Measurements from ENCODE around the gene PPP2R3A. TPM values are rescaled to one million over a fixed set of nuclear protein-coding genes. Genes with fewer than 3 reads are reported as not detected.
"Not testable (repeated sequence)": the region's sequence is repeated elsewhere in the genome, so short reads cannot be mapped to it uniquely, and the experiment has no call there.

PPP2R3A gene
- total and polyA plus RNA-seq, 2 of the 4 experiments (the other 2 are of a cell fraction), result 11.3 to 37.3 TPM

DNA sequence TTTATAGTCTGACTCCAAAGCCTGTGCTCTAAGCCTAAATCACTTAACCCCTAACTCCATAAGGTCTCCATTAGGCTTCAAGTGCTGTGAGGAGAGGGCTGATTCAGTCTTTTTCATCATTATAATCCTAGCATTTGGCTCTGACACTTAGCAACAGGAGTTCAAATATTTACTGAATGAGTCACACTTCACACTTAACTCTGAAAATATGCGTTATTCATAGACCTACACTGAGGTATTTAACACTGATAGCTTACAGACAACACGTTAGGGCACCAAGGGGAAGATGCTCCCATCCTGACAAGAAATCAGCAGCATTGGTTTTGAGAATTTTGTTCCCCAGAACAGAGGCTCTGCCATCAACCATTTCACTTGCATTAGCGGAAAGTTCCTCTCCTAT lies 177.1 kb downstream of the PPP2R3A start:
- Histone ChIP-seq H3K27ac (ENCODE audit: insufficient read depth, low read length) (peak overlapping the region; percentile 29; the same call in 1 of the 2 replicates), H2BK20ac (ENCODE audit: low read depth, low read length) (peak overlapping the region; percentile 63; the same call in 1 of the 2 replicates), H3K4me3 (ENCODE audit: insufficient read depth, low read depth, low read length) (no peak overlapping the region), H2BK15ac (ENCODE audit: low read depth, low read length) (no peak overlapping the region), H3K9ac (ENCODE audit: low read depth, low read length) (no peak overlapping the region), H3K36me3 (ENCODE audit: control insufficient read depth, insufficient read depth, low read length) (peaks cover 7% of the 10 kb centered on the region), H2BK5ac (ENCODE audit: low read depth, low read length, poor library complexity, severe bottlenecking) (peak overlapping the region; percentile 79), H3K4ac (ENCODE audit: low read depth, low read length) (peak overlapping the region; percentile 68), H4K8ac (ENCODE audit: low read depth in 2 of 2, low read length in 2 of 2) (no peak overlapping the region), H2BK120ac (ENCODE audit: low read depth, low read length) (peak overlapping the region; percentile 35; the same call in 1 of the 2 replicates), H3K9me1 (ENCODE audit: insufficient read depth, low read length) (peaks cover 16% of the 10 kb centered on the region), H3K79me1 (ENCODE audit: low read depth in 1 of 2, low read length in 2 of 2) (peaks cover 12 to 52% of the 10 kb centered on the region in 2 experiments), H2AK9ac (replicated peaks; ENCODE audit: low read depth, low read length, poor library complexity) (no peak overlapping the region), H3K56ac (ENCODE audit: extremely low read depth, insufficient read depth, low read length) (no peak overlapping the region), H4K5ac (ENCODE audit: low read depth, low read length) (no peak overlapping the region), H4K20me1 (ENCODE audit: insufficient read depth, low read length) (peaks cover 7% of the 10 kb centered on the region; the same call in 1 of the 2 replicates), H3K4me1 (ENCODE audit: control insufficient read depth, insufficient read depth, low read length) (peaks cover 9% of the 10 kb centered on the region), H3K23ac (ENCODE audit: low read depth, low read length) (no peak overlapping the region), H3K9me3 (ENCODE audit: control insufficient read depth, insufficient read depth, low read length) (no peaks in the 10 kb centered on the region), H2AFZ (replicated peaks; ENCODE audit: low read length, poor library complexity) (peak overlapping the region; percentile 48), H3K14ac (replicated peaks; ENCODE audit: low read depth, low read length) (0 out of 2 replicates have a peak overlapping the region, but pooled peaks have one; percentile 69), H3K18ac (ENCODE audit: low read depth, low read length) (no peak overlapping the region; the same call in 1 of the 2 replicates), H3K27me3 (ENCODE audit: control insufficient read depth, insufficient read depth, low read length) (no peaks in the 10 kb centered on the region), H4K91ac (ENCODE audit: insufficient read depth, low read depth, low read length) (peak overlapping the region; percentile 18; the same call in 1 of the 2 replicates), H2AK5ac (ENCODE audit: low read depth, low read length) (peak overlapping the region; percentile 62; the same call in 1 of the 2 replicates), H3K4me2 (ENCODE audit: low read depth, low read length) (peak overlapping the region; percentile 29; the same call in 1 of the 2 replicates)
- BruUV-seq (replicated peaks), result no TSS peak
- 0% methylated on average over 2 of the region's 3 CpGs; no CpG with 5 or more reads in 1 of the 2 experiments for WGBS, 2 experiments (ENCODE audit: extremely low coverage in 2 of 2, insufficient read length in 1 of 2)
- TF ChIP-seq NFE2L2 (IDR thresholded peaks at IDR 0.05; ENCODE audit: low read depth, low read length) (no peak), BHLHE40 (IDR thresholded peaks at IDR 0.05; ENCODE audit: low read depth, low read length) (peak; percentile 24), FOS (IDR thresholded peaks at IDR 0.05; ENCODE audit: low read depth, low read length) (peak; percentile 84; the same call in 1 of the 2 replicates), MAFK (IDR thresholded peaks at IDR 0.05; ENCODE audit: low read depth, low read length) (peak; percentile 27; the same call in 1 of the 2 replicates)
- dilution Hi-C loops (cut with HindIII; ENCODE audit: low sequenced_read_pairs, unreplicated experiment), result no loop called here
- DNase-seq (peak; percentile 86), ATAC-seq (ENCODE audit: low read depth) (peak; percentile 85)
- ChIA-PET CTCF (no interaction called here), POLR2A (ENCODE audit: unreplicated experiment) (no interaction called here)
- in situ Hi-C loops (cut with MboI; ENCODE audit: low sequenced_read_pairs), result no loop called here
- intact Hi-C loops (cut with micrococcal nuclease), result loop anchor here (2.0 kb wide), 1 partner anchor 52 kb away; no protein-coding TSS in a partner anchor

DNA sequence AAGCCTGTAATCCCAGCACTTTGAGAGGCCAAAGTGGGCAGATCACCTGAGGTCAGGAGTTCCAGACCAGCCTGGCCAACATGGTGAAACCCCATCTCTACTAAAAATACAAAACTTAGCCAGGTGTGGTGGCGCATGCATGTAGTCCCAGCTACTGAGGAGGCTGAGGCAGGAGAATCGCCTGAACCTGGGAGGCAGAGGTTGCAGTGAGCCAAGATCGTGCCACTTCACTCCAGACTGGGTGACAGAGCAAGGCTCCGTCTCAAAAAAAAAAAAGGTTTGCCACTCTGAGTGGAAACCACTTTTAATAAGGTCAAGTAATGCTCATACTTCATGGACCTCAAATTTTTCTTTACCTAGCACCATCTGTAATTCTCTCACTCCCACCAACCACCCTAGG lies 178.9 kb downstream of the PPP2R3A start:
- H3K14ac ChIP-seq (replicated peaks; ENCODE audit: low read depth, low read length); ATAC-seq (ENCODE audit: low read depth); H3K27me3 ChIP-seq (ENCODE audit: control insufficient read depth, insufficient read depth, low read length); H3K36me3 ChIP-seq (ENCODE audit: control insufficient read depth, insufficient read depth, low read length); H2AFZ ChIP-seq (replicated peaks; ENCODE audit: low read length, poor library complexity); H2BK15ac ChIP-seq (ENCODE audit: low read depth, low read length); in situ Hi-C loops (cut with MboI; ENCODE audit: low sequenced_read_pairs); H2BK5ac ChIP-seq (ENCODE audit: low read depth, low read length, poor library complexity, severe bottlenecking); H2BK120ac ChIP-seq (ENCODE audit: low read depth, low read length); H3K23ac ChIP-seq (ENCODE audit: low read depth, low read length); H3K4ac ChIP-seq (ENCODE audit: low read depth, low read length); CTCF ChIA-PET; H2AK5ac ChIP-seq (ENCODE audit: low read depth, low read length); POLR2A ChIA-PET (ENCODE audit: unreplicated experiment); H3K18ac ChIP-seq (ENCODE audit: low read depth, low read length); DNase-seq; H3K4me1 ChIP-seq (ENCODE audit: control insufficient read depth, insufficient read depth, low read length); H2BK20ac ChIP-seq (ENCODE audit: low read depth, low read length); H3K4me2 ChIP-seq (ENCODE audit: low read depth, low read length); intact Hi-C loops (cut with micrococcal nuclease); H3K27ac ChIP-seq (ENCODE audit: insufficient read depth, low read length); H4K91ac ChIP-seq (ENCODE audit: insufficient read depth, low read depth, low read length); H3K4me3 ChIP-seq (ENCODE audit: insufficient read depth, low read depth, low read length); H2AK9ac ChIP-seq (replicated peaks; ENCODE audit: low read depth, low read length, poor library complexity); dilution Hi-C loops (cut with HindIII; ENCODE audit: low sequenced_read_pairs, unreplicated experiment); H3K56ac ChIP-seq (ENCODE audit: extremely low read depth, insufficient read depth, low read length); H4K5ac ChIP-seq (ENCODE audit: low read depth, low read length); H3K9ac ChIP-seq (ENCODE audit: low read depth, low read length); H4K8ac ChIP-seq (ENCODE audit: low read depth in 2 of 2, low read length in 2 of 2); BruUV-seq (replicated peaks); H3K9me3 ChIP-seq (ENCODE audit: control insufficient read depth, insufficient read depth, low read length): not testable (repeated sequence)
- peaks cover 12 to 59% of the 10 kb centered on the region in 2 experiments for H3K79me1 ChIP-seq (ENCODE audit: low read depth in 1 of 2, low read length in 2 of 2)
- WGBS, 2 experiments (ENCODE audit: extremely low coverage in 2 of 2, insufficient read length in 1 of 2), result no CpG with 5 or more reads among the region's 4 CpGs
- peaks cover 15% of the 10 kb centered on the region; the same call in 1 of the 2 replicates for H4K20me1 ChIP-seq (ENCODE audit: insufficient read depth, low read length)
- peaks cover 16% of the 10 kb centered on the region for H3K9me1 ChIP-seq (ENCODE audit: insufficient read depth, low read length)
